DND-41 (cell line): ENCODE data around the gene HNF1B.

ENCODE experiments used
- ATAC-seq: fragments of 200-7000 bp; cut with Tn5 transposase; 3 replicates; pipeline ENCODE4 v1.9.1; 2021; ENCODE audit warnings: low read depth; ENCODE audit not compliant: insufficient read depth
- DNase-seq: peaks from one replicate; pipeline ENCODE4 v3.0.0-alpha.2; 2020
- H2AFZ ChIP-seq: 2 replicates; pipeline ENCODE4 v1.6.0; 2012; ENCODE audit warnings: low read depth, low read length
- H3K27ac ChIP-seq: 2 replicates; pipeline ENCODE4 v1.5.1; 2012; ENCODE audit warnings: low read length, inconsistent platforms
- H3K27me3 ChIP-seq: fragments of 200-600 bp; sonication (generic); 2 replicates; pipeline ENCODE4 v1.6.0; 2012; ENCODE audit warnings: low read length, mild to moderate bottlenecking, inconsistent platforms; ENCODE audit not compliant: insufficient read depth, poor library complexity
- H3K36me3 ChIP-seq: 2 replicates; pipeline ENCODE4 v1.5.1; 2012; ENCODE audit warnings: low read length, inconsistent platforms; ENCODE audit not compliant: insufficient read depth
- H3K4me1 ChIP-seq: 2 replicates; pipeline ENCODE4 v1.5.1; 2012; ENCODE audit warnings: mild to moderate bottlenecking, low read length; ENCODE audit not compliant: insufficient read depth
- H3K4me2 ChIP-seq: 2 replicates; pipeline ENCODE4 v1.6.0; 2012; ENCODE audit warnings: mild to moderate bottlenecking, moderate library complexity, low read length, inconsistent platforms; ENCODE audit not compliant: insufficient read depth
- H3K4me3 ChIP-seq, 2 experiments: fragments of 200-600 bp in 1 of 2; shearing (Covaris generic) in 1 of 2; 2 replicates each; pipeline ENCODE4 v1.5.1; 2012 to 2016; ENCODE audit warnings: inconsistent platforms in 2 of 2, low read length in 2 of 2, mild to moderate bottlenecking in 2 of 2, low read depth in 1 of 2, moderate library complexity in 1 of 2
- H3K79me2 ChIP-seq: 2 replicates; pipeline ENCODE4 v1.6.0; 2012; ENCODE audit warnings: low read length, inconsistent platforms; ENCODE audit not compliant: insufficient read depth
- H3K9ac ChIP-seq: 2 replicates; pipeline ENCODE4 v1.6.0; 2012; ENCODE audit warnings: low read depth, mild to moderate bottlenecking, inconsistent platforms, low read length, moderate library complexity
- H3K9me3 ChIP-seq: 2 replicates; pipeline ENCODE4 v1.5.1; 2012; ENCODE audit warnings: low read length, moderate library complexity, mild to moderate bottlenecking, inconsistent platforms; ENCODE audit not compliant: insufficient read depth, severe bottlenecking
- H4K20me1 ChIP-seq: 2 replicates; pipeline ENCODE4 v1.6.0; 2012; ENCODE audit warnings: low read length; ENCODE audit not compliant: insufficient read depth
- CTCF ChIP-seq: IDR thresholded peaks from 2 replicates; pipeline ENCODE4 v1.5.1; 2012; ENCODE audit warnings: borderline replicate concordance, low read length, moderate library complexity, mild to moderate bottlenecking; ENCODE audit not compliant: poor library complexity, severe bottlenecking; ENCODE audit errors: extremely low read depth
- EZH2 ChIP-seq: IDR thresholded peaks from 3 replicates; pipeline ENCODE4 v1.6.1; 2012; ENCODE audit warnings: borderline replicate concordance, low read depth, mild to moderate bottlenecking, moderate library complexity, low read length, inconsistent platforms; ENCODE audit not compliant: severe bottlenecking

The HNF1B gene

GRCh38 chr17:37789771-37790541 is 45.1 kb upstream of the HNF1B start:
- no peak overlapping the region for H2AFZ ChIP-seq

GRCh38 chr17:37789021-37789565 is 44.2 kb upstream of the HNF1B start:
- no peaks in the 10 kb centered on the region for H3K27me3 ChIP-seq
- no peaks in the 10 kb centered on the region for H3K4me1 ChIP-seq
- ATAC-seq: no peak
- no peaks in the 10 kb centered on the region for H3K79me2 ChIP-seq
- no peak overlapping the region for H3K27ac ChIP-seq
- no peak overlapping the region for H3K9ac ChIP-seq
- H3K4me3 ChIP-seq: no peak overlapping the region
- no peak overlapping the region for H3K4me2 ChIP-seq
- no peaks in the 10 kb centered on the region for H3K36me3 ChIP-seq
- H4K20me1 ChIP-seq: no peaks in the 10 kb centered on the region
- no peaks in the 10 kb centered on the region for H3K9me3 ChIP-seq
- DNase-seq: no peak
- H2AFZ ChIP-seq: no peak overlapping the region
- no peak for TF ChIP-seq CTCF
- TF ChIP-seq EZH2: no peak

More at GRCh38 chr17:37789771-37790541, 45.1 kb upstream of the HNF1B start:
- H3K79me2 ChIP-seq: no peaks in the 10 kb centered on the region
- no peaks in the 10 kb centered on the region for H3K4me1 ChIP-seq
- H3K36me3 ChIP-seq: no peaks in the 10 kb centered on the region
- no peaks in the 10 kb centered on the region for H4K20me1 ChIP-seq
- DNase-seq (no peak), ATAC-seq (no peak)
- no peaks in the 10 kb centered on the region for H3K9me3 ChIP-seq
- no peak overlapping the region for H3K4me2 ChIP-seq
- H3K4me3 ChIP-seq: no peak overlapping the region
- no peaks in the 10 kb centered on the region for H3K27me3 ChIP-seq
- no peak overlapping the region for H3K9ac ChIP-seq
- H3K27ac ChIP-seq: no peak overlapping the region
- TF ChIP-seq EZH2 (no peak), CTCF (no peak)

- H4K20me1 ChIP-seq: no peaks in the 10 kb centered on the region
- H2AFZ ChIP-seq: no peak overlapping the region
- no peaks in the 10 kb centered on the region for H3K79me2 ChIP-seq
- H3K4me1 ChIP-seq: no peaks in the 10 kb centered on the region
- DNase-seq: no peak
- TF ChIP-seq CTCF: no peak
- TF ChIP-seq EZH2: no peak
- no peaks in the 10 kb centered on the region for H3K27me3 ChIP-seq
- no peak overlapping the region for H3K4me3 ChIP-seq
- H3K9ac ChIP-seq: no peak overlapping the region
- H3K4me2 ChIP-seq: no peak overlapping the region
- no peaks in the 10 kb centered on the region for H3K36me3 ChIP-seq
- no peak for ATAC-seq
- H3K9me3 ChIP-seq: no peaks in the 10 kb centered on the region
- H3K27ac ChIP-seq: no peak overlapping the region
Measured at GRCh38 chr17:37788526-37788925, 43.7 kb upstream of the HNF1B start.
